K562 (cell line): ENCODE measurements around the gene MAPKAPK3. TPM values are rescaled to one million over a fixed set of nuclear protein-coding genes. Genes with fewer than 3 reads are reported as not detected.

ENCODE experiments used
- ATAC-seq: fragments of 200-7000 bp; cut with Tn5 transposase; 3 replicates; pipeline ENCODE4 v1.9.1; 2020; ENCODE audit warnings: moderate library complexity
- BruUV-seq: library from RNA; stranded (reverse); fragments of 400-500 nt; replicated peaks from 2 replicates; lab custom pipeline; 2021; lab: Mats Ljungman, UMichigan
- CTCF ChIA-PET: fragments of 300-600 bp; formaldehyde crosslinking; extraction: SDS; loops from one replicate; lab custom pipeline; 2021; ENCODE audit warnings: low intra/inter-chr PET ratio; lab: Yijun Ruan, JAX
- POLR2A ChIA-PET: fragments of 300-600, 350-650 bp; sonication (Branson Sonifier 250); formaldehyde crosslinking; extraction: SDS; loops from one replicate; lab custom pipeline; 2021; ENCODE audit warnings: antibody characterized with exemption, inconsistent platforms; lab: Yijun Ruan, JAX
- DNase-seq, 4 experiments: peaks; one replicate each; pipeline versions ENCODE4 v3.0.0 to v3.0.0-alpha.2; 2011 to 2018; ENCODE audit warnings: low spot score in 3 of 4, mixed read lengths in 3 of 4; ENCODE audit errors: extremely low read depth in 1 of 4
- FAIRE-seq: peaks from 2 replicates; lab custom pipeline; 2011; peaks lifted over from hg19 to GRCh38; lab: Jason Lieb, UNC
- H2AFZ ChIP-seq: 2 replicates; pipeline ENCODE4 v1.6.0; 2011; ENCODE audit warnings: low read depth, low read length, control low read depth, inconsistent platforms
- H3K27ac ChIP-seq: fragments of 200-600 bp; 3 replicates; pipeline ENCODE4 v1.8.0; 2011; ENCODE audit warnings: low read depth, mild to moderate bottlenecking, control low read depth, inconsistent platforms, low read length, moderate library complexity, mixed read lengths; ENCODE audit errors: extremely low read depth
- H3K27me3 ChIP-seq, 2 experiments: fragments of 300-600 bp in 1 of 2; 2 replicates in 1 of 2; 3 replicates in 1 of 2; pipeline versions ENCODE4 v1.6.0 to v1.8.0; 2011; ENCODE audit warnings: inconsistent platforms in 2 of 2, low read length in 2 of 2, mild to moderate bottlenecking in 1 of 2, mixed read lengths in 1 of 2, moderate library complexity in 1 of 2; ENCODE audit not compliant: control insufficient read depth in 2 of 2, insufficient read depth in 2 of 2
- H3K36me3 ChIP-seq: fragments of 300-600 bp; 3 replicates; pipeline ENCODE4 v1.8.0; 2011; ENCODE audit warnings: mild to moderate bottlenecking, low read length, inconsistent platforms; ENCODE audit not compliant: control insufficient read depth, insufficient read depth
- H3K4me1 ChIP-seq, 2 experiments: fragments of 200-600 bp in 1 of 2; replicated peaks in 1 of 2; 2 replicates in 1 of 2; 3 replicates in 1 of 2; pipeline versions ENCODE4 v1.5.1 to v1.8.0; 2011; ENCODE audit warnings: inconsistent platforms in 2 of 2, low read length in 2 of 2, mild to moderate bottlenecking in 1 of 2, mixed read lengths in 1 of 2, moderate library complexity in 1 of 2; ENCODE audit not compliant: control insufficient read depth in 2 of 2, insufficient read depth in 2 of 2
- H3K4me2 ChIP-seq: 2 replicates; pipeline ENCODE4 v1.6.1; 2011; ENCODE audit warnings: low read length, control low read depth, inconsistent platforms, mixed read lengths; ENCODE audit not compliant: insufficient read depth
- H3K4me3 ChIP-seq: fragments of 200-600 bp; sonication (generic), shearing (Covaris generic); 2 replicates; pipeline ENCODE4 v1.5.1; 2016; ENCODE audit warnings: control low read depth, inconsistent platforms
- H3K79me2 ChIP-seq: fragments of 200-600 bp; 3 replicates; pipeline ENCODE4 v1.8.0; 2011; ENCODE audit warnings: low read length, inconsistent platforms; ENCODE audit not compliant: control insufficient read depth, insufficient read depth
- H3K9ac ChIP-seq, 2 experiments: 2 replicates each; pipeline versions ENCODE4 v1.6.0 to v1.6.1; 2011; ENCODE audit warnings: low read depth in 2 of 2, low read length in 2 of 2, control low read depth in 1 of 2, inconsistent platforms in 1 of 2, mild to moderate bottlenecking in 1 of 2, mixed read lengths in 1 of 2; ENCODE audit not compliant: insufficient read depth in 1 of 2
- H3K9me1 ChIP-seq: one replicate; pipeline ENCODE4 v1.6.0; 2011; ENCODE audit warnings: inconsistent platforms, mild to moderate bottlenecking, low read length, moderate library complexity; ENCODE audit not compliant: control insufficient read depth, insufficient read depth
- H3K9me3 ChIP-seq: replicated peaks from 2 replicates; pipeline ENCODE4 v1.5.1; 2011; ENCODE audit warnings: low read depth, low read length, inconsistent platforms; ENCODE audit not compliant: control insufficient read depth, insufficient read depth
- H4K20me1 ChIP-seq: replicated peaks from 2 replicates; pipeline ENCODE4 v1.6.1; 2011; ENCODE audit warnings: low read length, inconsistent platforms, mixed read lengths; ENCODE audit not compliant: control insufficient read depth, insufficient read depth
- BRD9 ChIP-seq: fragments of 450-650 bp; IDR thresholded peaks from 2 replicates; pipeline ENCODE4 v1.6.1; 2018; ENCODE audit warnings: low read depth; ENCODE audit not compliant: partially characterized antibody
- CHD2 ChIP-seq: IDR thresholded peaks from 2 replicates; pipeline ENCODE4 v1.6.1; 2011; ENCODE audit warnings: low read depth, low read length
- ERF ChIP-seq: fragments of 450-650 bp; formaldehyde crosslinking; IDR thresholded peaks from 2 replicates; pipeline ENCODE4 v1.4.0; 2020; ENCODE audit warnings: mild to moderate bottlenecking, mixed read lengths
- HDGF ChIP-seq: fragments of 450-650 bp; IDR thresholded peaks from 2 replicates; pipeline ENCODE4 v1.6.1; 2016
- NEUROD1 ChIP-seq: fragments of 150-350 bp; IDR thresholded peaks from 2 replicates; pipeline ENCODE4 v1.6.1; 2014; ENCODE audit warnings: borderline replicate concordance, low read length, low read depth; ENCODE audit not compliant: partially characterized antibody
- POLR2G ChIP-seq: fragments of 200-400 bp; formaldehyde crosslinking; IDR thresholded peaks from 2 replicates; pipeline ENCODE4 v1.6.1; 2017; ENCODE audit warnings: low read depth, mild to moderate bottlenecking, antibody characterized with exemption, low read length, moderate library complexity
- PTBP1 ChIP-seq: fragments of 200-400 bp; formaldehyde crosslinking; IDR thresholded peaks from 2 replicates; pipeline ENCODE4 v1.6.1; 2017; ENCODE audit warnings: low read depth, low read length
- SIX5 ChIP-seq, 2 experiments: IDR thresholded peaks; 2 replicates each; pipeline ENCODE4 v1.6.1; 2011; ENCODE audit warnings: low read length in 2 of 2, borderline replicate concordance in 1 of 2, low read depth in 1 of 2, mild to moderate bottlenecking in 1 of 2, moderate library complexity in 1 of 2; ENCODE audit not compliant: insufficient read depth in 1 of 2
- SUPT5H ChIP-seq: fragments of 450-650 bp; IDR thresholded peaks from 2 replicates; pipeline ENCODE4 v1.6.1; 2016
- THRA ChIP-seq: fragments of 450-650 bp; IDR thresholded peaks from 2 replicates; pipeline ENCODE4 v1.6.1; 2017; ENCODE audit warnings: mild to moderate bottlenecking, moderate library complexity
- ZNF197 ChIP-seq: fragments of 200-800 bp; sonication (Bioruptor generic); IDR thresholded peaks from 2 replicates; pipeline ENCODE4 v1.6.1; 2016; ENCODE audit warnings: low read depth, missing genetic modification characterization, missing compliant biosample characterization
- ZNF551 ChIP-seq: fragments of 250-450 bp; sonication (Bioruptor Pico); IDR thresholded peaks from 2 replicates; pipeline ENCODE4 v1.5.0; 2021; ENCODE audit warnings: mild to moderate bottlenecking, moderate library complexity
- WGBS: fragments of 100-300 bp; shearing (Covaris generic); methylation state at CpG from one replicate; pipeline ENCODE4 v1.1.6; 2016; ENCODE audit warnings: low coverage, mixed read lengths; ENCODE audit not compliant: insufficient coverage; ENCODE audit errors: missing lambda C conversion rate; 5-methylcytosine and 5-hydroxymethylcytosine counted together
- in situ Hi-C: fragments of 300-500 bp; cut with MboI; formaldehyde crosslinking; loops from 4 replicates; pipeline ENCODE4 v1.15.0; 2018; ENCODE audit warnings: inconsistent platforms, mixed read lengths
- intact Hi-C: fragments of 100-400 bp; cut with micrococcal nuclease; formaldehyde crosslinking; loops from 2 replicates; pipeline ENCODE4 v1.14.2; 2022
- polyA plus RNA-seq, 8 experiments: library from polyadenylated mRNA; depleted of rRNA in 4 of 8; stranded (reverse) in 5 of 8; unstranded in 3 of 8; fragments of >200 nt; fragmentation: Nextera tagmentation in 2 of 8; fragmentation: Illumina TruSeq in 1 of 8; extraction: Ambion mirVana in 2 of 8; extraction: Trizol in 1 of 8; gene quantifications; 2 replicates each; pipeline versions ENCODE4 v1.2.1 to v1.2.3, GENCODE V29; 2011 to 2014; ENCODE audit warnings: inconsistent platforms in 1 of 8, missing spikeins in 1 of 8
- total RNA-seq, 7 experiments: library from RNA; depleted of rRNA in 6 of 7; stranded (reverse); fragments of >200 nt in 6 of 7; fragmentation: Illumina TruSeq in 2 of 7; extraction: Trizol in 2 of 7; gene quantifications; 2 replicates each; pipeline versions ENCODE4 v1.2.1 to v1.2.3, GENCODE V29; 2011 to 2021; ENCODE audit warnings: low replicate concordance in 1 of 7
- TF ChIP-seq, protein P1 (sequence below): fragments of 250-450 bp; sonication (Bioruptor Pico); IDR thresholded peaks from 2 replicates; pipeline ENCODE4 v1.8.0; 2021; ENCODE audit warnings: moderate library complexity, mild to moderate bottlenecking, inconsistent platforms
- TF ChIP-seq, protein P2 (sequence below): fragments of 450-650 bp; IDR thresholded peaks from one replicate; pipeline ENCODE4 v1.6.1; 2018; ENCODE audit warnings: mild to moderate bottlenecking, moderate library complexity; ENCODE audit not compliant: partially characterized antibody

Gene MAPKAPK3
- total and polyA plus RNA-seq, 9 of the 15 experiments (the other 6 are each of a cell fraction or from before 2014, with no cell fraction given), result 8.0 to 56.4 (median 41.2) TPM

GRCh38 chr3:50591196-50591741, 25.7 kb upstream of the MAPKAPK3 start:
- ATAC-seq (peak; percentile 12), DNase-seq (no peak), FAIRE-seq (no peak)
- Histone ChIP-seq H3K36me3 (no peaks in the 10 kb centered on the region), H3K9ac (peak overlapping the region; percentile 72 to 78; a peak in 3 of 4 replicates), H3K4me2 (peak overlapping the region; percentile 68), H3K9me3 (no peaks in the 10 kb centered on the region), H2AFZ (no peak overlapping the region; the same call in 1 of the 2 replicates), H3K4me3 (no peak overlapping the region), H3K27ac (peak overlapping the region; percentile 93), H3K79me2 (no peaks in the 10 kb centered on the region), H4K20me1 (no peaks in the 10 kb centered on the region), H3K27me3 (no peaks in the 10 kb centered on the region), H3K9me1 (no peaks in the 10 kb centered on the region), H3K4me1 (peaks cover 54% of the 10 kb centered on the region in 2 experiments)
- in situ Hi-C loops, result no loop called here
- intact Hi-C loops, result loop anchor here (1.0 to 2.0 kb wide), 2 partner anchors 10 to 14 kb away; no protein-coding TSS in a partner anchor
- WGBS, result 12% methylated on average over 8 of the region's 9 CpGs
- ChIA-PET CTCF (no interaction called here), POLR2A (interaction anchor here (0.6 to 5.3 kb wide), 13 partner anchors 9 to 1371 kb away, joined by 3 to 44 read pairs (median 4); partner anchors contain the start of gene CISH)
- BruUV-seq, result no TSS peak
- TF ChIP-seq THRA (peak; percentile 73; the same call in 1 of the 2 replicates), POLR2G (peak; percentile 47; the same call in 1 of the 2 replicates), ZNF551 (no peak), PTBP1 (0 out of 2 replicates have a peak, but pooled peaks have one; percentile 32), SUPT5H (no peak), BRD9 (peak; percentile 5), NEUROD1 (peak; percentile 55), HDGF (no peak), SIX5 (IDR thresholded peaks at IDR 0.05; ENCODE audit: borderline replicate concordance in 1 of 2, insufficient read depth in 1 of 2, low read depth in 1 of 2, low read length in 2 of 2) (no peak), ERF (CRISPR knock-in tag) (no peak), CHD2 (no peak), ZNF197 (CRISPR knock-in tag) (no peak)
- TF ChIP-seq, protein P1, sequence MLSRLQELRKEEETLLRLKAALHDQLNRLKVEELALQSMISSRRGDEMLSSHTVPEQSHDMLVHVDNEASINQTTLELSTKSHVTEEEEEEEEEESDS, result no peak
- TF ChIP-seq, protein P2, sequence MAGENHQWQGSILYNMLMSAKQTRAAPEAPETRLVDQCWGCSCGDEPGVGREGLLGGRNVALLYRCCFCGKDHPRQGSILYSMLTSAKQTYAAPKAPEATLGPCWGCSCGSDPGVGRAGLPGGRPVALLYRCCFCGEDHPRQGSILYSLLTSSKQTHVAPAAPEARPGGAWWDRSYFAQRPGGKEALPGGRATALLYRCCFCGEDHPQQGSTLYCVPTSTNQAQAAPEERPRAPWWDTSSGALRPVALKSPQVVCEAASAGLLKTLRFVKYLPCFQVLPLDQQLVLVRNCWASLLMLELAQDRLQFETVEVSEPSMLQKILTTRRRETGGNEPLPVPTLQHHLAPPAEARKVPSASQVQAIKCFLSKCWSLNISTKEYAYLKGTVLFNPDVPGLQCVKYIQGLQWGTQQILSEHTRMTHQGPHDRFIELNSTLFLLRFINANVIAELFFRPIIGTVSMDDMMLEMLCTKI, result no peak
